Measurements from ENCODE around the gene CDIP1.

- no peak for TF ChIP-seq POLR2AphosphoS5 (IDR thresholded peaks at IDR 0.05)
- no peak for TF ChIP-seq CTCF (IDR thresholded peaks at IDR 0.05)
Measured at GRCh38 chr16:4566144-4566543, 27.6 kb upstream of the CDIP1 start.

Data from breast epithelium (tissue), 3 donors.